Cardiac septum (tissue), 1 donor: ENCODE measurements around the gene GRIK5. TPM values are rescaled to one million over a fixed set of nuclear protein-coding genes. Genes with fewer than 3 reads are reported as not detected.
"Not testable (repeated sequence)": the region's sequence is repeated elsewhere in the genome, so short reads cannot be mapped to it uniquely, and the experiment has no call there.

Source experiments
- DNase-seq: peaks from one replicate; pipeline ENCODE4 v3.0.0-alpha.2; 2020; ENCODE audit warnings: low spot score
- intact Hi-C: fragments of 100-400 bp; cut with DNase I; formaldehyde crosslinking; loops from one replicate; pipeline ENCODE4 v1.14.0; 2022
- long read RNA-seq: library from polyadenylated mRNA; unstranded; transcript quantifications from one replicate; pipeline ENCODE4 v2.0.0, GENCODE V29; 2021
- total RNA-seq: library from RNA; stranded (reverse); fragmentation: NEBNext Ultra II Directional; extraction: Animal tissue kit (Norgen Biotek cat#: 25700); gene quantifications from one replicate; pipeline ENCODE4 v1.2.1, GENCODE V29; 2021
- donor health status: DM: no; HTN: no; CAD: no.

GRIK5 gene, protein sequence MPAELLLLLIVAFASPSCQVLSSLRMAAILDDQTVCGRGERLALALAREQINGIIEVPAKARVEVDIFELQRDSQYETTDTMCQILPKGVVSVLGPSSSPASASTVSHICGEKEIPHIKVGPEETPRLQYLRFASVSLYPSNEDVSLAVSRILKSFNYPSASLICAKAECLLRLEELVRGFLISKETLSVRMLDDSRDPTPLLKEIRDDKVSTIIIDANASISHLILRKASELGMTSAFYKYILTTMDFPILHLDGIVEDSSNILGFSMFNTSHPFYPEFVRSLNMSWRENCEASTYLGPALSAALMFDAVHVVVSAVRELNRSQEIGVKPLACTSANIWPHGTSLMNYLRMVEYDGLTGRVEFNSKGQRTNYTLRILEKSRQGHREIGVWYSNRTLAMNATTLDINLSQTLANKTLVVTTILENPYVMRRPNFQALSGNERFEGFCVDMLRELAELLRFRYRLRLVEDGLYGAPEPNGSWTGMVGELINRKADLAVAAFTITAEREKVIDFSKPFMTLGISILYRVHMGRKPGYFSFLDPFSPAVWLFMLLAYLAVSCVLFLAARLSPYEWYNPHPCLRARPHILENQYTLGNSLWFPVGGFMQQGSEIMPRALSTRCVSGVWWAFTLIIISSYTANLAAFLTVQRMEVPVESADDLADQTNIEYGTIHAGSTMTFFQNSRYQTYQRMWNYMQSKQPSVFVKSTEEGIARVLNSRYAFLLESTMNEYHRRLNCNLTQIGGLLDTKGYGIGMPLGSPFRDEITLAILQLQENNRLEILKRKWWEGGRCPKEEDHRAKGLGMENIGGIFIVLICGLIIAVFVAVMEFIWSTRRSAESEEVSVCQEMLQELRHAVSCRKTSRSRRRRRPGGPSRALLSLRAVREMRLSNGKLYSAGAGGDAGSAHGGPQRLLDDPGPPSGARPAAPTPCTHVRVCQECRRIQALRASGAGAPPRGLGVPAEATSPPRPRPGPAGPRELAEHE
- 4.6 TPM for total RNA-seq
- long read RNA-seq, partial matches to known transcripts: 0 of 2 reads
- long read RNA-seq, other reads (novel, unspliced or antisense): 2 of 2 reads

DNA sequence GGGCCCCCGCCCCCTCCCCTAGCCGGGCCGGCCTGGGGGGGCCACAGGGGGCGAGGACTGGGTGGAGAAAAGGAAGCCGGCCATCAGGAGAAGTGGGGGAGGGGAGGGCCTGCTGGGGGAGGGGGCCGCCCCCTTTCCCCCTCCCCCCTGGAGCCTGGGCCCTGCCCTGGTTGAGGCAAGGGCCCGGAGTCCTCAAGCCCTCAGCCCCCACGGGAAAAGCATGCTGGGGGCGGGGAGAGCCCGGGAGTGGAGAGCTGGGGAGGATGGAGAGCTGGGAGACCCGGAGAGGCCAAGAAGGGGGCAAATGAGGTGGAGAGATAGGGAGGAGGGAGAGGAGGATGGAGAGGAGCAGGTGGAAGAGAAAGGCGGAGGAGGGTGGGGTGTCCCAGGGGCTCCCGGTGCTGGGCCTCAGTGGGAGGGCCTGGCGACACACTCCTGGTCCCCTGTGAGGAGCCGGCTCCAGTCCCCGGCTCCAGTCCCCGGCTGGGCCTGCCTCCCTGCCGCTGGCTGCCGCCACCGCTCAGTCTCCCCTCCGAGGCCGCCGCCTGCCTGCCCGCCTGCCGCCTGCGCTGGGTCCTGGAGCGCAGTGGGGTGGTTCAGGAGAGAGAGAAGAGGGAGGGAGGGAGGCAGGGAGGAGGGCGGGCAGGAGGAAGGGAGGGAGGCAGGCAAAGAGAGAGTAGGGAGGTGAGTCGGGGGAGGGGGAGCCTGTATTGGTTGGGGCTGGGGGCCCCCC is at the start of gene GRIK5:
TSS of gene GRIK5 (minus strand) at position 588 of the 733 bp plus-strand sequence. CDS start 4,436 bp downstream, outside the sequence.
- no peak for DNase-seq

DNA sequence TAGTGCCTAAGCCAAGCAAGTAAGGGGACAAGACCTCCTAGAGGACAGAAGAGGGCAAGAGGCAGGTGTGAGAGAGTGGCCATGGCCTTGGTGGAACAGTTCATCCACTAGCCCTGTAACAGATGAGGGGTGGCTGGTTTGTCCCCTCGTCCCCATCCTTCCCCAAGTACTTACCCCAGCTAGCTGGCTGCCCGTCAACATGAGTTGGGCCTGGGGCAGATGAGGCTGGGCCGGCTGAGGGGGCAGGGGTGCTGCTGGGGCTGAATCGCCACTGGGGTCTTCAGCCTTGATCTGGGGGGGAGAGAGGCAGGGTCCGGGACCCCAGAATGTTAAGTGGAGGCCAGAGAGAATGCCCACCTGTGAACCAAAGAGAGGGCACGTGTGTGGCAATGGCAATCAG is 47.1 kb upstream of the GRIK5 start:
- no peak for DNase-seq

More for the DNA sequence above, at the start of gene GRIK5:
- intact Hi-C loops: no loop called here

DNA sequence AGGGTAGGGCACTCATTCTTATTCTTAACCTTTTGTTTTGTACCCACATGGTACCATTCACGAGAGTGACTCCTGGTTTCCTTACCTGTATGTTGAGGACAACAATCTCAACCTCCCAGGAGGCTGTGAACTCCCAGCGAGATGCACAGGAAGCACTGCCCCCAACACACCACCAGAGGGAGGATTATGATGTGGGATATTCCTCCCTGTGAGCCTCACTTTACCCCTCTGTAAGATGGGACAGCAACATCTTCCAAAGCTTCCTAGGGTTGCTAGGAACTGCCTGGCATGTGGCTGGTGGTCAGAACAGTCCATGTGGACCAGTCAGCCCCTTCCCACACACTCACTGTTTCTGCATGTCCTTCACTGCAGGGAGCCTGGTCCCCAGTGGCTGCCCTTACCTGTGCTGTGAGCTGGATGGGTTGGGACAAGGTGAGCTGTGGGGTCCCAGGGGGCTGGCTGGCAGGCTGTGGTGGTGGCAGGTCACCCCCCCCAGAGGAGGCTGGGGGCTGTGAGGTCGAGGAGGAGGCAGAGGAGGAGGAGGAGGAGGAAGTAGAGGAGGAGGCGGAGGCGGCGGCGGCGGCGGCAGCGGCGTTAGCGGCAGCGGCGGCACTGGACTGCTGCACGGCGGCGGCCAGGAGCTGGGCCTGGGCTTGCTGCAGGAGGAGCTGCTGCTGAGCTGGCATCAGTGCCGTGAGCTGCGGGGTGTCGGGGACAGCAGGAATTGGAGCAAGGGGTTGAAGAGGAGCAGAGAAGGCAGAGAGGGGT is 46.5 kb upstream of the GRIK5 start:
- intact Hi-C loops: no loop called here

More for the DNA sequence above, 47.1 kb upstream of the GRIK5 start:
- intact Hi-C loops: no loop called here

DNA sequence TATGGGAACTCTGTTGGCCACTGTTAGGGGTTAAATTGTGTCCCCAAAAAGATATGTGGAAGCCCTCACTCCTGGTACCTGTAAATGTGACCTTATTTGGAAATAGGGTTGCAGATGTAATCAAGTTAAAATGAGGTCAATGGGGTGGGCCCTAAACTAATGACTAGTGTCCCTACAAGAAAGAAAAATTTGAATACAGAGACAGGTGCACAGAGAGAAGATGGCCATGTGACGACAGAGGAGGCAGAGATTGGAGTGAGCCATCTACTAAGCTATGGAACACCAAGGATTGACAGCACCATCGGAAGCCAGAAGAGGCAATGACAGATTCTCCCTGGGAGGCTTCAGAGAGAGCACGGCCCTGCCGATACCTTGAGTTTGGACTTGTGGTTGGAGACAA is 45.7 kb upstream of the GRIK5 start:
- DNase-seq: no peak
- intact Hi-C loops: no loop called here

More for the DNA sequence above, 46.5 kb upstream of the GRIK5 start:
- no peak for DNase-seq

DNA sequence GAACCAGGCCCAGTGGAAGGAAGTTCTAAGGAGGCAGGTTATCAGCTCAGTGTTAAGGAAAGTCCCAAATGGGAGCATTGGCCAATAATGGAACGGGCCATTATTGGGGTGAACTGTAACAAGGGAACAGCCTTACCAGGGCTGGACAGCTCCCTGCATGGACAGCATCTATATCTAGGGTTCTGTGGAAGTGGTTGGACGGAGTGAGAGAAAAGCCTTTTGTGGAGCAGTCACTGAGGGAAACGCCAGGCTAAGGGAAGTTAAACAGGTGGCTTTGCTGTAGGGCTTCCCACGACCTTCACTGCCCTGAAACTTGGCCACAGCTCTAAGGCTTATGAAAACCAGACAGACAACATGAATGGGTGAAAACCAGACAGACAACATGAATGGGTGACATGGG is 45.2 kb upstream of the GRIK5 start:
- DNase-seq: no peak
- intact Hi-C loops: no loop called here

DNA sequence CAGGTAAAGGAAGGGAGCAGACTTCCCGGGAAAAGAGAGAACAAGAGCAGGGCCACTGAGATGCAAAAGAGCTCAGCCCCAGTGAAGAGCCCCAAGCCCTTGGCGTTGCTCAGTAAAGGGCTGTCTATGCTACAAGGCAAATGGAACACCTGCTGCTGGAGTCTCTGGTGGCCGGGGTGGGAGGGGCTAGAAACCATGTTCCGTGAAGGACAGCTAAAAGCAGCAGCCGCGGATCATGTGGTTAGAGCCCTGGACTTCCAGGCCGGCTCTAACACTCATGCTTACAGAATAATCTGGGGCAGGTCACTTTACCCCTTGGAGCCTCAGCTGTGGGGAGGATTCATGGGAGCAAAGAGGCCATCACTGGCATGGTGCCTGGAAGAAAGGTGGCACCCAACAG is 44.4 kb upstream of the GRIK5 start:
- intact Hi-C loops: no loop called here
- no peak for DNase-seq

DNA sequence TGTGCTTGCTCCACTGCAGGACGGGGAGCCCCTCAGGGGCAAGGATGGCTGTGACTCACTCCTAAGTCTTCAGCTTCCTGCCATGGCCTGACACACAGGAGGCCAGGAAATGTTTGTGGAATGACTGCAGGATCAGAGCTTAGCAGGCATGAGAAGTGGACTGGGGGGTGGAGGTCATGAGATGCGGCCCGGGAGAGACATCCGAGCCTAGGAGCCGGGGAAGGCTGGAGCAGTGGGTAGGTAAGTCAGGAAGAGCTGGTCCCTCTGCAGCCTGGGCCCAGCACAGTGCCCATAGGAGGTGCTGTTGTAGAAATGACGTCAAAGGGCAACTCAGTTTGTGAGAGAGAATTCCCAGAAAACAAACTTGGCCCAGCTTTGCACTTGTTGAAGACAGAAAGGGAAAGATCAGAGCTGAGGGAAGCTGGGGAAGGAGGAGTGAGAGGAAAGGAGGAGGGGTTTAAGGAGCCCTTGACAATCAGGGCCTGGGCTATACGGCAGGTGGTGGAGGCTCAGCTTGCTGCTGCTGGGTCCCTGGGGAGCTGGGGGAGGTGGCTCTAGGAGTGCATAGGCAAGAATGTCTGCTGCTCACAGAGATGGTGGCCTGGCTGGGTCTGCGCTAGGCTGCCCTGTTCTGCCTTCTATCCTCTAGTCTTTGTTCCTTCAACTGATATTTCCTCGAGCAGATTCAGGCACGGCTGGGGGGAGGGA is 43.8 kb upstream of the GRIK5 start:
- no peak for DNase-seq
- intact Hi-C loops: no loop called here

DNA sequence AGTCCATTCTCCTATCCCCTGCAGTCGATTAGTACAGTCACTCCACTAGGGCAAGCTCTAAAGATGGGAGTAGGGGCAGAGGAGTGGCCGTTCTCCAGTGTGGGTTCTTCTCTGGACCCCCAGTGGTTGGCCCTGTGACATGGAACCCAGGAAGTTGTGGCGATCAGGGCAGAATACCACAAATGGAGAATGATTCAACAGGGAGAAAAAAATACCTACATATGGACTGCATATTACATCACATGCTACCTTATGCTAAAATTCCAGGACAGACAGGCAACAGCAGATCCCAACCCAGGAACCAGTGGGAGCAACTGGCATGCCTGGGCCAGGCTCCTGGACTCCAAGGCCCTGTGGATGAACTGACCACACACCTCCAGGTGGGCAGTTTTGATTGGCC is 41.8 kb upstream of the GRIK5 start:
- intact Hi-C loops: no loop called here
- DNase-seq: no peak

DNA sequence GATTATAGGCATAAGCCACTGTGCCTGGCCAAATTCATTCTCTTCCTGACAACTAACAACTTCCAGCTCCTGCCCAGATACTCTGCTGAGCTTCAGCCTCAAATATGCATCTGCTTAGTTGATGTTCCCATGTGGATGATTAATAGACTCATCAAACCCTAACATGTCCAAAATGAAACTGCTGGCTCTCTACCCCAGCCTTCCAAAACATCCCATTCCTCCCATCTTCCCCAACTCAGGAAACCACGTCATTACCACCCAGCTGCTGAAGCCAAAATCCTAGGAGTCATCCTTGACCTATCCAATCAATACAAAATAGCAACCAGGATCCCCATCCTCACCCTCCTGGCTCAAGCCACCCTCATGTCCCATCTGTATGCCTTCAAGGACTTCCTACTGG is 41.4 kb upstream of the GRIK5 start:
- intact Hi-C loops: no loop called here
- DNase-seq: no peak

DNA sequence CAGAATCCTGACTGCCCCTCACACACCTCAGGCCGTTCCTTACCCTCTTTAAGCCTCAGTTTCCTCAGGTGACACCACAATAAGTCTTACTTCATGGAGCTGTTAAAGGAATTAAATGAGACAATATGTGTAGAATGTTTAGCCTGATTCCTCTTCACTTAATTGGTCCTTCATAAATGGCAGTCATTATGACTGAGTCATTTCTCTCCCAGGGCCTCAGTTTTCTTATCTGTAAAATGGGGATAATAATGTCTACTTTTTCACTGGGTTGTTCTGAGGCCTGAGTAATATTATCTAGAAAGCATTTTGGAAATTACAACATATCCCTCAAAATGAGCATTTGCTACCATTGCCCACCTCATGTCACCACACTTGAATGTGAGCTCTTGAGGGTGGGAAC is 40.7 kb upstream of the GRIK5 start:
- DNase-seq: no peak
- intact Hi-C loops: no loop called here

DNA sequence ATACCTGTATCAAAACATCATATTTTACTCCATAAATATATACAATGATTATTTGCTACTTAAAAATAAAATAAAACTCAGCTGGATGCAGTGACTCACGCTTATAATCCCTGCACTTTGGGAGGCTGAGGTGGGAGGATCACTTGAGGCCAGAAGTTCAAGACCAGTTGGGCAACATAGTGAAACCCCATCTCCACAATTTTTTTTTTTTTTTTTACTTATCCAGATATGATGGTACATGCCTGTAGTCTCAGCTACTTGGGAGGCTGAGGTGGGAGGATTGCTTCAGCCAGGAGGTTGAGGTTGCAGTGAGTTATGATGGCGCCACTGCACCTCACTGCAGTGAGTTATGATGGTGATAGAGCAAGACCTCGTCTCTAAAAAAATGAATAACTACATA is 39.9 kb upstream of the GRIK5 start:
- intact Hi-C loops: loop anchor here (2.0 kb wide), 1 partner anchor 75 kb away; no protein-coding TSS in a partner anchor
- DNase-seq: no peak

DNA sequence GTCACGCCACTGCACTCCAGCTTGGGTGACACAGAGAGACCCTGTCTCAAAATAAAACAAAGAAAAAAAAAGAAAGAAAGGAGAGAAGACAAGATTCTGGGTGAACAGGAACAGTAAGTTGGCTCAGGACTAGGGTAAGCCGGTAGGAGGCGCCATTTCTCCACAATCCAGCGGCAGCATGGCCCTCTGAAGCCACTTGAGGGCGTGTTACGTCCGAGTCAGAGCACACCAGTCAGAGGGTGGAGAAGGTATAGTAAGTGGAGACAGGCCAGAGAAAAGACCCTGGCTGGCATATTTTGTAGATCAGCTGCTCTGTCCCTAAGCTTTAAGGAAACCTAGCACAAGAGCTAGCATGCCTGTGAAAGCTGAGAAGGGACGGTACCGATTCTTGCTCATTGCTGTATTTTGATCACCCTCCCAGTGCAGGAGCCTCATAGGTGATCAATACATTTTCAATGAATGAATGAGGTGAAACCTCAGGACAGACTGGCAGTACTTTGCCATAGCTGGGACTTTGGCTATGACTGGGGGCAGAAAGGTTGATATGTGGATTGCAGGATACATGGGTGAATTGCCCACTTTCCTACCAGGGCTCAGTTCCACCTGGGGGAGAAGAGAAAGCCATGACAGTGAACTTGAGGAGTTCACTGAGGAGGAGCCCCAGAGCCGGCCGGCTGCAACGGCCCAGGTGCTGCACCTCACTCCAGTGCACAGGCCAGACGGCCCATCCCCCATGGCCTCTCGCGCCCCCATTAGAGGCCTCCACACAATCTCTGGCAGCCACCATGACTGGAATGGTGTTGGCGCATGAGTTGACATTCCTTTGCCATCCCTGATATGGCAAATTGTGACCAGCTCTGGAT is 38.8 kb upstream of the GRIK5 start:
- DNase-seq: peak; percentile 88
- intact Hi-C loops: loop anchor here (2.0 kb wide), 1 partner anchor 76 kb away; no protein-coding TSS in a partner anchor

DNA sequence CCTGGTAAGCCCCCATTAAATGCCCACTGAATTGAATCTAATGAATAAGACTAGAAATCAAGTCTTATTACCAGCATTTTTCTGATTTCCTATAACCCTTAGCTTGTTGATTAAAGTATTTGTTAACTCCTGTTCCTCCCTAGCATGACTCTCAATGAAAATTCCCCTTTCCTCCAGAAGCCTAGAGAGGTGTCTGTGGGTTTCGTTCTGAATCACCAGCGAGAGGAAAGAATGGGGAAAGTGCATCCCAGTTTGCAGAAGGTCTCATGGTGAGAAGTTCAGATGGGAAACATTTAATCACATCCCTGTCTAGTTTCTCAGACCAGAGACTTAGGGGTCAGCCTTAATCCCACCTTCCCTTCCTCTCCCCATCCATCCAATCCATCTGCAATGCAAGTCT is 35.4 kb upstream of the GRIK5 start:
- intact Hi-C loops: no loop called here
- DNase-seq: no peak

DNA sequence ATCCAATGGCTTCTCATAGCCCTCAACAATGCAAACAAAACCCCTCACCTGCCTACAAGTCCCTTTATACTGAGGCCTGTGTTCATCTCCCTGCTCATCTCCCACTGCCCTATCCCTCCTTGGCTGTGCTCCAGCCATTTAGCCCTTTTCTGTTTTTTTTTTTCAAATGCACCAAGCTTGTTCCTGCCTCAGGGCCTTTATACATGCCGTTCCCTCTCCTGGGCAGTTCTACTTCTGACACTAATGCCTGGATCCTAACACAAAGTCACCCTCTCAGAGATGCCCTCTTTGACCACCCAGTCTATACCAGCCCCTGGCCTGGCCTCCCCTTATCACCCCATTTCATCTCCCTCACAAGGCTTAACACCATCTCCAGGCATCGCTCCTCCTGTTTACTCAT is 32.9 kb upstream of the GRIK5 start:
- intact Hi-C loops: no loop called here
- DNase-seq: no peak

DNA sequence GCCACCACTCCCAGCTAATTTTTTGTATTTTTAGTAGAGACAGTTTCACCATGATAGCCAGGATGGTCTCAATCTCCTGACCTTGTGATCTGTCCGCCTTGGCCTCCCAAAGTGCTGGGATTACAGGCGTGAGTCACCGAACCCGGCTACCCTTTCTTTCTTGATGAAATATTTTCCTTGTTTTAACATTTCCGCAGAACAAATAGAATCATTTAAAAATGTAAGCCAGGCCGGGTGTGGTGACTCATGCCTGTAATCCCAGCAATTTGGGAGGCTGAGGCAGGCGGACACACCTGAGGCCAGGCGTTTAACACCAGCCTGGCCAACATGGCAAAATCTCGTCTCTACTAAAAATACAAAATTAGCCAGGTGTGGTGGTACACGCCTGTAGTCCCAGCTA is 30.2 kb upstream of the GRIK5 start:
- DNase-seq, intact Hi-C loops: not testable (repeated sequence)

DNA sequence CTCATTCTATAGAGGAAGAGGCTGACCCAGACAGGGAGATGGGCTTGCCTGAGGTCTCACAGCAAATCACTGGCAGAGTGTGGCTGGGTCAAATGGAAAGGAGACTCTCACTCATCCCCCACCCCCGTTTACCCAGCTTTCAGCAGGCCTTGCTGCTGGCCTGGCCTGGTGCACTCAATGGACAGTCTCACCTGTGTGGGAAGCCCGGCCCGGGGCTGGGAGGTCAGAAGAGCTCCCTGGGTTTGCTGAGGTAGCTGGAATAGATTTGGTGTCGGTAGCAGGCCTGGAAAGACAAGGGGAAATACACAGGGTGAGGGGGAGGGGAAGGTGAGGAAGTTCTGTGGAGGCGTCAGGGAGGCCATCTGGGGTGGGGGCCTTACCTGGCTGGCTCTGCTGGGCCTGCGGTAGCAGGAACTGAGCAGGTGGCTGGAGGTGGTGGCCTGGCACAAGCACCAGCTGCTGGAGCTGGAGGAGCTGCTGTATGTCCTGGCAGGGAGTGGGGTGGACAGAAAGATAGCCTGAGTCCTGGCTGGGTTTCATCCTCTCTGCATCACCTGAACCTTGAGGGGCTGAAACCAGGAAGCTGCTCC is 29.4 kb upstream of the GRIK5 start:
- no peak for DNase-seq
- intact Hi-C loops: no loop called here

DNA sequence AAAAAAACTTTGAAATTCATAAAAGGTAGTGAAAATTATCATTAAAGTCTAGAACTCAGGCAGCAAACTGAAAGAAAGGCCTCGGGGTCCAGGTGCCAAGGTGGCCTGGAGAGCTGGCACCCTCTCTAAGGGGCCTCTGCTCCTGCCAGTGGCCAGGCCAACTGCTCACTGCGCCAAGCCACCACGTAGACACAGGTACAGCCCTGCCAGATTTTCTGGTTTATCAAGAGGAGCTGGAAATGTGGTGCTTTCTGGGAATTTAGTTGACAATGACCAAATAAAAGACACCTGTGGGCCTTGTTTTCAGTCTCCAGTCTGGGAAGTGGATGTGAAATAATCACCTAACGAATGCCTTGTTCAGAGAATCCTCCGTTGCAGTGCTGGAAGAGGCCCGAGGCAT is 28.8 kb upstream of the GRIK5 start:
- DNase-seq: no peak
- intact Hi-C loops: no loop called here
